Neuronal stem cell (in vitro differentiated cells): ENCODE data around the gene KLHL2.

ENCODE experiments used
- DNase-seq: peaks from one replicate; pipeline ENCODE4 v3.0.0-alpha.2; 2013; ENCODE audit warnings: low spot score
- H2AFZ ChIP-seq: one replicate; pipeline ENCODE4 v1.6.1; 2013; ENCODE audit warnings: mild to moderate bottlenecking, low read length, inconsistent platforms
- H2AK5ac ChIP-seq: 2 replicates; pipeline ENCODE4 v1.6.1; 2013; ENCODE audit warnings: low read depth, mild to moderate bottlenecking, inconsistent platforms, low read length, moderate library complexity, mixed read lengths
- H2BK120ac ChIP-seq: 2 replicates; pipeline ENCODE4 v1.6.1; 2013; ENCODE audit warnings: low read depth, mild to moderate bottlenecking, inconsistent platforms, low read length, moderate library complexity, mixed read lengths
- H2BK12ac ChIP-seq: one replicate; pipeline ENCODE4 v1.6.1; 2013; ENCODE audit warnings: low read length, inconsistent platforms
- H2BK15ac ChIP-seq: 2 replicates; pipeline ENCODE4 v1.6.1; 2013; ENCODE audit warnings: mild to moderate bottlenecking, low read length, inconsistent platforms, mixed read lengths
- H2BK5ac ChIP-seq: one replicate; pipeline ENCODE4 v1.6.1; 2013; ENCODE audit warnings: inconsistent platforms, mild to moderate bottlenecking, low read length, moderate library complexity
- H3K14ac ChIP-seq: one replicate; pipeline ENCODE4 v1.6.1; 2013; ENCODE audit warnings: low read length, inconsistent platforms
- H3K18ac ChIP-seq: 2 replicates; pipeline ENCODE4 v1.6.1; 2013; ENCODE audit warnings: low read length, inconsistent platforms
- H3K23ac ChIP-seq: 2 replicates; pipeline ENCODE4 v1.6.1; 2013; ENCODE audit warnings: low read depth, mild to moderate bottlenecking, mixed read lengths, low read length, inconsistent platforms; ENCODE audit not compliant: poor library complexity
- H3K27ac ChIP-seq: replicated peaks from 3 replicates; pipeline ENCODE4 v1.5.1; 2013; ENCODE audit warnings: low read length, inconsistent platforms
- H3K27me3 ChIP-seq, 3 experiments: 2 replicates each; pipeline ENCODE4 v1.6.1; 2013; ENCODE audit warnings: low read length in 3 of 3, mild to moderate bottlenecking in 2 of 3, inconsistent platforms in 1 of 3, low read depth in 1 of 3, mixed read lengths in 1 of 3, moderate library complexity in 1 of 3; ENCODE audit not compliant: control insufficient read depth in 3 of 3, insufficient read depth in 3 of 3
- H3K36me3 ChIP-seq, 2 donors: replicated peaks in 1 of 2; 2 replicates each; pipeline ENCODE4 v1.6.1; 2013; ENCODE audit warnings: low read length in 2 of 2; ENCODE audit not compliant: control insufficient read depth in 2 of 2, insufficient read depth in 2 of 2
- H3K4ac ChIP-seq: 2 replicates; pipeline ENCODE4 v1.6.1; 2013; ENCODE audit warnings: inconsistent platforms, mild to moderate bottlenecking, low read length, moderate library complexity
- H3K4me1 ChIP-seq, 2 donors: 1 replicate in 1 of 2; 2 replicates in 1 of 2; pipeline ENCODE4 v1.6.1; 2013; ENCODE audit warnings: low read length in 2 of 2, low read depth in 1 of 2; ENCODE audit not compliant: control insufficient read depth in 2 of 2, insufficient read depth in 1 of 2
- H3K4me2 ChIP-seq: one replicate; pipeline ENCODE4 v1.6.1; 2013; ENCODE audit warnings: mild to moderate bottlenecking, low read length, inconsistent platforms; ENCODE audit not compliant: insufficient read depth, poor library complexity, severe bottlenecking
- H3K4me3 ChIP-seq, 2 donors: 2 replicates each; pipeline ENCODE4 v1.5.1; 2013; ENCODE audit warnings: low read length in 2 of 2, mild to moderate bottlenecking in 2 of 2, inconsistent platforms in 1 of 2, moderate library complexity in 1 of 2
- H3K79me1 ChIP-seq: one replicate; pipeline ENCODE4 v1.6.1; 2013; ENCODE audit warnings: low read depth, mild to moderate bottlenecking, inconsistent platforms, low read length, moderate library complexity
- H3K9ac ChIP-seq: one replicate; pipeline ENCODE4 v1.6.1; 2013; ENCODE audit warnings: mild to moderate bottlenecking, low read depth, low read length, inconsistent platforms; ENCODE audit not compliant: poor library complexity
- H3K9me3 ChIP-seq, 2 donors: replicated peaks in 1 of 2; 2 replicates each; pipeline versions ENCODE3 to v1.6.1; 2013; ENCODE audit warnings: low read length in 2 of 2, mild to moderate bottlenecking in 2 of 2, inconsistent platforms in 1 of 2, low read depth in 1 of 2, mixed read lengths in 1 of 2, moderate library complexity in 1 of 2; ENCODE audit not compliant: control insufficient read depth in 2 of 2, insufficient read depth in 1 of 2
- H4K8ac ChIP-seq: one replicate; pipeline ENCODE4 v1.6.1; 2013; ENCODE audit warnings: low read depth, mild to moderate bottlenecking, inconsistent platforms, low read length, moderate library complexity
- H4K91ac ChIP-seq: one replicate; pipeline ENCODE4 v1.6.1; 2013; ENCODE audit warnings: low read length, low read depth, mild to moderate bottlenecking, inconsistent platforms; ENCODE audit not compliant: poor library complexity
- WGBS, 2 donors: extraction: QIAGEN DNeasy Blood & Tissue Kit; methylation state at CpG; one replicate each; pipeline ENCODE4 v1.1.7; 2013; ENCODE audit warnings: missing lambda C conversion rate in 2 of 2, mixed read lengths in 1 of 2; ENCODE audit not compliant: insufficient read length in 2 of 2, insufficient replicate concordance in 1 of 2; ENCODE audit errors: extremely low coverage in 2 of 2; 5-methylcytosine and 5-hydroxymethylcytosine counted together

Gene KLHL2

DNA sequence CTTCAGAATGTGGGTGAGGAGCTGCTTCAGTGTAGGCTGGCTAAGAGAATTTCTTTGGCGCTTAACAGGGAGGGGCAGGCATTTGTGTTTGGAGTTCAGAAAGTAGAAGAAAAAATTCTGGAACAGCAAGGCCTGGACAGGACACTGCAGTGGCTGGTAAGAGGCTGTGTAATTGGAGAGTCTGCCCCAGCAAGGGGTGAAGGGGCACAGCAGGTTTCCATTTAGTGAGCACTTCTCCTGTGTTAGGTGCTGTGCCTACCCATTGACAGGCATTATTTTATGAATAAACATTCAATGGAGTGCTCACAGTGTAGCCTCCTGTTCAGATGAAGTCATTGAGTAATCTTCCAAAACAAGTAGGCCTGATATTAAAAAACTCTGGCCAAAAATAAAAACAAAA, 160.8 kb downstream of the KLHL2 start:
- H3K4me2 ChIP-seq = no peak overlapping the region
- H2BK12ac ChIP-seq = no peak overlapping the region
- no peak overlapping the region for H3K27ac ChIP-seq
- no peak overlapping the region for H3K18ac ChIP-seq
- H3K23ac ChIP-seq = no peak overlapping the region
- H3K4me1 ChIP-seq = no peaks in the 10 kb centered on the region
- no peak overlapping the region for H2AK5ac ChIP-seq
- H3K4ac ChIP-seq = no peak overlapping the region
- H3K9me3 ChIP-seq = no peaks in the 10 kb centered on the region
- no peak overlapping the region for H2BK120ac ChIP-seq
- no CpG with 5 or more reads among the region's 1 CpG for WGBS, 2 donors
- no peak overlapping the region for H3K14ac ChIP-seq
- H3K9ac ChIP-seq = no peak overlapping the region
- H2BK5ac ChIP-seq = no peak overlapping the region
- no peak overlapping the region for H2BK15ac ChIP-seq
- H3K79me1 ChIP-seq = no peaks in the 10 kb centered on the region
- no peak overlapping the region for H4K91ac ChIP-seq
- H4K8ac ChIP-seq = no peak overlapping the region
- no peak overlapping the region for H3K4me3 ChIP-seq
- no peak for DNase-seq
- no peak overlapping the region for H2AFZ ChIP-seq
- no peaks in the 10 kb centered on the region for H3K36me3 ChIP-seq
- no peaks in the 10 kb centered on the region for H3K27me3 ChIP-seq

DNA sequence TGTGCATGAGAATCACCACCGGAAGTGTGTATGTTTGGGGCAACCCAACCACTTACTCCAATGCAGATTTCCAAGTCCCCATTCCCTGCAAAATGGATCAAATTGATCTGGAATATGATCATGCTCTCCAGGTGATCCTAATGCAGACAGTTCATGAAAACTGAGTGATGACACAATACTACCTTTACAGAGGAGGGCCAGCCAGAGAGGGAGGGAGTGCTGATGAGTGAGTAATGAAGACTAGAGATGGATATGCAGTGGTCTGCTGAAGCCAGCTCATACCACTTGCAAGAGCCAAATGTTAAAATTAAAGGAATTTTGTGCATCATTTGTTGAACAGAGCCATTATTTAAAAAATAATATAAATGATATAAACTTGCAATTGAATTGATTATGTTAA, 161.2 kb downstream of the KLHL2 start:
- no CpG with 5 or more reads among the region's 1 CpG for WGBS, 2 donors

DNA sequence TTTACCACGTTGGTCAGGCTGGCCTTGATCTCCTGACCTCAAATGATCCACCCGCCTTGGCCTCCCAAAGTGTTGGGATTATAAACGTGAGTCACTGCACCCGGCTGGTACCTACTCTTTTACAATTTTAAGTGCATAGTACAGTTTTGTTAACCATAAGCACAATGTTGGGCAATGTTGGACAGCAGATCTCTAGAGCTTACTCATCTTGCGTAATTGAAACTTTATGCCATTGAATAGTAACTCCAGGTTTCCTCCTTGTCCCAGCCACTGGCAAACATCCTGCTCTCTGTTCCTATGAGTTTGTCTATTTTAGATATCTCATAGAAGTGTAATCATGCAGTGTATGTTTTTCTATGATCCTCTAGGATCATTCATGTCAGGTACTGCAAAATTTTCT, 162.2 kb downstream of the KLHL2 start:
- Histone ChIP-seq H3K27ac (no peak overlapping the region), H3K14ac (no peak overlapping the region), H3K36me3 (no peaks in the 10 kb centered on the region), H3K4me3 (no peak overlapping the region), H3K79me1 (no peaks in the 10 kb centered on the region), H4K91ac (no peak overlapping the region), H2BK5ac (no peak overlapping the region), H3K9ac (no peak overlapping the region), H3K9me3 (no peaks in the 10 kb centered on the region), H2BK120ac (no peak overlapping the region), H2BK12ac (no peak overlapping the region), H3K4me2 (no peak overlapping the region), H3K18ac (no peak overlapping the region), H2AFZ (no peak overlapping the region), H3K4me1 (no peaks in the 10 kb centered on the region), H3K27me3 (no peaks in the 10 kb centered on the region), H3K4ac (no peak overlapping the region), H3K23ac (no peak overlapping the region), H2BK15ac (no peak overlapping the region), H2AK5ac (no peak overlapping the region), H4K8ac (no peak overlapping the region)
- no CpG with 5 or more reads among the region's 5 CpGs for WGBS, 2 donors
- no peak for DNase-seq

More for the DNA sequence above, 161.2 kb downstream of the KLHL2 start:
- Histone ChIP-seq H2AK5ac (no peak overlapping the region), H3K23ac (no peak overlapping the region), H3K4me2 (no peak overlapping the region), H3K9me3 (no peaks in the 10 kb centered on the region), H2AFZ (no peak overlapping the region), H3K27me3 (no peaks in the 10 kb centered on the region), H3K36me3 (no peaks in the 10 kb centered on the region), H3K18ac (no peak overlapping the region), H3K4ac (no peak overlapping the region), H3K14ac (no peak overlapping the region), H3K27ac (no peak overlapping the region), H2BK5ac (no peak overlapping the region), H4K91ac (no peak overlapping the region), H2BK12ac (no peak overlapping the region), H2BK120ac (no peak overlapping the region), H3K79me1 (no peaks in the 10 kb centered on the region), H3K4me1 (no peaks in the 10 kb centered on the region), H3K4me3 (no peak overlapping the region), H3K9ac (no peak overlapping the region), H4K8ac (no peak overlapping the region), H2BK15ac (no peak overlapping the region)
- DNase-seq = no peak

GRCh38 chr4:165370530-165370929, 163.2 kb downstream of the KLHL2 start:
- Histone ChIP-seq H3K27ac (no peak overlapping the region), H4K91ac (no peak overlapping the region), H3K4me1 (no peaks in the 10 kb centered on the region), H3K23ac (no peak overlapping the region), H2AFZ (no peak overlapping the region), H3K9me3 (no peaks in the 10 kb centered on the region), H3K14ac (no peak overlapping the region), H3K9ac (no peak overlapping the region), H3K18ac (no peak overlapping the region), H2BK15ac (no peak overlapping the region), H3K27me3 (no peaks in the 10 kb centered on the region), H3K4ac (no peak overlapping the region), H3K79me1 (no peaks in the 10 kb centered on the region), H2AK5ac (no peak overlapping the region), H3K36me3 (no peaks in the 10 kb centered on the region), H4K8ac (no peak overlapping the region), H3K4me3 (no peak overlapping the region), H2BK5ac (no peak overlapping the region), H2BK120ac (no peak overlapping the region), H2BK12ac (no peak overlapping the region), H3K4me2 (no peak overlapping the region)
- DNase-seq = no peak
- WGBS, 2 donors = no CpG with 5 or more reads among the region's 1 CpG
